Measurements from ENCODE around the gene RHOU.

Gene RHOU

GRCh38 chr1:228786361-228787129 lies 51.3 kb downstream of the RHOU start:
- DNase-seq: no peak

- DNase-seq: no peak
Observed at GRCh38 chr1:228791791-228792190, 56.5 kb downstream of the RHOU start.

GRCh38 chr1:228792601-228793000 lies 57.3 kb downstream of the RHOU start:
- no peak for DNase-seq

- DNase-seq: peak in 1 of 2 donors; percentile 30
Observed at GRCh38 chr1:228793032-228793431, 57.8 kb downstream of the RHOU start.

GRCh38 chr1:228794173-228794572 lies 58.9 kb downstream of the RHOU start:
- peak in 1 of 2 donors; percentile 35 for DNase-seq

- DNase-seq: no peak
Observed at GRCh38 chr1:228794810-228795209, 59.5 kb downstream of the RHOU start.

GRCh38 chr1:228795596-228795995 lies 60.3 kb downstream of the RHOU start:
- no peak for DNase-seq
